RWPE2 (cell line): Measurements from ENCODE around the gene TPSB2.
A peak's percentile ranks its signal among the peaks of the same experiment; 100 is the strongest.

Experiments used
- ATAC-seq: fragments of 200-7000 bp; cut with Tn5 transposase; 3 replicates; pipeline ENCODE4 v1.9.1; 2021; ENCODE audit warnings: low read depth
- DNase-seq: peaks from one replicate; pipeline ENCODE4 v3.0.0-alpha.2; 2020; ENCODE audit warnings: low spot score
- H3K27ac ChIP-seq: fragments of 450-650 bp; 2 replicates; pipeline ENCODE4 v1.5.1; 2017; ENCODE audit warnings: mild to moderate bottlenecking; ENCODE audit not compliant: poor library complexity, severe bottlenecking
- H3K27me3 ChIP-seq: fragments of 250-450 bp; sonication (Bioruptor Pico); 2 replicates; pipeline ENCODE4 v1.5.1; 2021; ENCODE audit warnings: mild to moderate bottlenecking, moderate library complexity; ENCODE audit not compliant: insufficient read depth, poor library complexity, severe bottlenecking
- H3K36me3 ChIP-seq: fragments of 250-450 bp; sonication (Bioruptor Pico); 2 replicates; pipeline ENCODE4 v1.5.1; 2020; ENCODE audit warnings: low read depth, mild to moderate bottlenecking, moderate library complexity
- H3K4me1 ChIP-seq: fragments of 250-450 bp; sonication (Bioruptor Pico); 2 replicates; pipeline ENCODE4 v1.5.1; 2021; ENCODE audit warnings: mild to moderate bottlenecking, moderate library complexity; ENCODE audit not compliant: insufficient read depth, poor library complexity, severe bottlenecking
- H3K4me3 ChIP-seq: fragments of 250-450 bp; sonication (Bioruptor Pico); 2 replicates; pipeline ENCODE4 v1.5.1; 2021; ENCODE audit warnings: mild to moderate bottlenecking, moderate library complexity; ENCODE audit not compliant: severe bottlenecking
- H3K9me3 ChIP-seq: fragments of 250-450 bp; sonication (Bioruptor Pico); 2 replicates; pipeline ENCODE4 v1.5.1; 2021; ENCODE audit warnings: mild to moderate bottlenecking, moderate library complexity; ENCODE audit not compliant: severe bottlenecking
- TF ChIP-seq, protein P1 (sequence below): fragments of 450-650 bp; IDR thresholded peaks from one replicate; pipeline ENCODE4 v1.5.1; 2017; ENCODE audit warnings: mild to moderate bottlenecking, moderate library complexity; ENCODE audit not compliant: poor library complexity, severe bottlenecking

Gene TPSB2

DNA sequence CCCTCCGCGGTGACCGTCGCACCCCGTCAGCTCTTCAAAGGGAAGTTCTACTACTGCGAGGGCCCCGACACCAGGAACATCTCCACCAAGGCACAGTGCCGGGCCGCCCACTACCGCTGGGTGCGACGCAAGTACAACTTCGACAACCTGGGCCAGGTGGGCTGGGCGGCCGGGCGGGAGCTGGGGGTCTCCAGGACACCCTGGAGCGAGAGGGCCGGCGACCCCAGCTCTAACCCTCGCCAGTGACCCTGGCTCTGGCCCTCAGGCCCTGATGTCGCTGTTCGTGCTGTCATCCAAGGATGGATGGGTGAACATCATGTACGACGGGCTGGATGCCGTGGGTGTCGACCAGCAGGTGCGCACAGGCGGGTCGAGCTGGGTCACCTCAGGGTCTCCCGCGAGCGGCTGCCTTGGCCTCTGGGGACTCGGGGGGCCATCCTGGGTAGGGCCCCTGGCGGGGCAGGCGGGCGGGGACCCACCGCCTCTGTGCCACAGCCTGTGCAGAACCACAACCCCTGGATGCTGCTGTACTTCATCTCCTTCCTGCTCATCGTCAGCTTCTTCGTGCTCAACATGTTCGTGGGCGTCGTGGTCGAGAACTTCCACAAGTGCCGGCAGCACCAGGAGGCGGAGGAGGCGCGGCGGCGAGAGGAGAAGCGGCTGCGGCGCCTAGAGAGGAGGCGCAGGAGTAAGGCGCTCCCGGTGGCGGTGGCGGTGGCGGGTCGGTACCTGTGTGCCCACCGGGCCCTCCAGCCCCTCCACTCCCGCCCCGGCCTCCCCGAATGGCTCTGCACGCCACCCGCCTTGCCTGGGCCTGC, 18.3 kb downstream of the TPSB2 start:
- no peaks in the 10 kb centered on the region for H3K9me3 ChIP-seq
- no peak overlapping the region for H3K4me3 ChIP-seq
- H3K27me3 ChIP-seq, result no peaks in the 10 kb centered on the region
- no peaks in the 10 kb centered on the region for H3K4me1 ChIP-seq
- no peaks in the 10 kb centered on the region for H3K36me3 ChIP-seq
- no peak for ATAC-seq
- no peak for DNase-seq
- TF ChIP-seq, protein P1, sequence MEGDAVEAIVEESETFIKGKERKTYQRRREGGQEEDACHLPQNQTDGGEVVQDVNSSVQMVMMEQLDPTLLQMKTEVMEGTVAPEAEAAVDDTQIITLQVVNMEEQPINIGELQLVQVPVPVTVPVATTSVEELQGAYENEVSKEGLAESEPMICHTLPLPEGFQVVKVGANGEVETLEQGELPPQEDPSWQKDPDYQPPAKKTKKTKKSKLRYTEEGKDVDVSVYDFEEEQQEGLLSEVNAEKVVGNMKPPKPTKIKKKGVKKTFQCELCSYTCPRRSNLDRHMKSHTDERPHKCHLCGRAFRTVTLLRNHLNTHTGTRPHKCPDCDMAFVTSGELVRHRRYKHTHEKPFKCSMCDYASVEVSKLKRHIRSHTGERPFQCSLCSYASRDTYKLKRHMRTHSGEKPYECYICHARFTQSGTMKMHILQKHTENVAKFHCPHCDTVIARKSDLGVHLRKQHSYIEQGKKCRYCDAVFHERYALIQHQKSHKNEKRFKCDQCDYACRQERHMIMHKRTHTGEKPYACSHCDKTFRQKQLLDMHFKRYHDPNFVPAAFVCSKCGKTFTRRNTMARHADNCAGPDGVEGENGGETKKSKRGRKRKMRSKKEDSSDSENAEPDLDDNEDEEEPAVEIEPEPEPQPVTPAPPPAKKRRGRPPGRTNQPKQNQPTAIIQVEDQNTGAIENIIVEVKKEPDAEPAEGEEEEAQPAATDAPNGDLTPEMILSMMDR, result no peak
- no peak overlapping the region for H3K27ac ChIP-seq

DNA sequence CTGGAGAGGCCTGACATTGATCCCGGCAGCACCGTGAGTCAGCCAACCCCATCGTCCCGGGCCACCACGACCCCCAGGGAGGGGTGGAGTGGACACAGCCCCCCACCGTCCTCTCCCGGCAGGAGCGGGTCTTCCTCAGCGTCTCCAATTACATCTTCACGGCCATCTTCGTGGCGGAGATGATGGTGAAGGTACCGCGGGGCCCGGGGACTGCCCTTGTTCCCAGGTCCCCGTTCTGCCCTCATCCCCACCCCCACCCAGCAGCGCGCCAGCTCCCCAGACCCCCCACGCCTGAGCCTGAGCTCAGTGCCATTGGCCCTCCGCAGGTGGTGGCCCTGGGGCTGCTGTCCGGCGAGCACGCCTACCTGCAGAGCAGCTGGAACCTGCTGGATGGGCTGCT, 19.5 kb downstream of the TPSB2 start:
- no peaks in the 10 kb centered on the region for H3K27me3 ChIP-seq
- ATAC-seq (no peak), DNase-seq (no peak)
- H3K27ac ChIP-seq, result no peak overlapping the region
- no peaks in the 10 kb centered on the region for H3K9me3 ChIP-seq
- no peaks in the 10 kb centered on the region for H3K36me3 ChIP-seq
- TF ChIP-seq, protein P1, result no peak
- H3K4me1 ChIP-seq, result no peaks in the 10 kb centered on the region
- H3K4me3 ChIP-seq, result no peak overlapping the region

DNA sequence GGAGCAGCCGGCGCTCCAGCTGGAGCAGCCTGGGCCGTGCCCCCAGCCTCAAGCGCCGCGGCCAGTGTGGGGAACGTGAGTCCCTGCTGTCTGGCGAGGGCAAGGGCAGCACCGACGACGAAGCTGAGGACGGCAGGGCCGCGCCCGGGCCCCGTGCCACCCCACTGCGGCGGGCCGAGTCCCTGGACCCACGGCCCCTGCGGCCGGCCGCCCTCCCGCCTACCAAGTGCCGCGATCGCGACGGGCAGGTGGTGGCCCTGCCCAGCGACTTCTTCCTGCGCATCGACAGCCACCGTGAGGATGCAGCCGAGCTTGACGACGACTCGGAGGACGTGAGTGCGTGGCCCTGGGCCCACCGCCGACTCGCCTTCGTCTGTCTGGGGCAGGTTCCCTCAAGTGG, 20.9 kb downstream of the TPSB2 start:
- Histone ChIP-seq H3K9me3 (no peaks in the 10 kb centered on the region), H3K27me3 (no peaks in the 10 kb centered on the region), H3K4me1 (no peaks in the 10 kb centered on the region), H3K27ac (no peak overlapping the region), H3K4me3 (no peak overlapping the region), H3K36me3 (no peaks in the 10 kb centered on the region)
- TF ChIP-seq, protein P1, result no peak
- ATAC-seq (no peak), DNase-seq (no peak)

- ATAC-seq, result peak; percentile 19; the same call in 1 of the 3 replicates
- no peak for DNase-seq
- no peaks in the 10 kb centered on the region for H3K4me1 ChIP-seq
- no peak overlapping the region for H3K4me3 ChIP-seq
- TF ChIP-seq, protein P1, result no peak
- no peaks in the 10 kb centered on the region for H3K27me3 ChIP-seq
- H3K27ac ChIP-seq, result no peak overlapping the region
- no peaks in the 10 kb centered on the region for H3K9me3 ChIP-seq
- no peaks in the 10 kb centered on the region for H3K36me3 ChIP-seq
Measured at GRCh38 chr16:1208239-1208830, 21.6 kb downstream of the TPSB2 start.

- ATAC-seq, result no peak
- DNase-seq, result no peak
- TF ChIP-seq, protein P1, result no peak
- Histone ChIP-seq H3K36me3 (no peaks in the 10 kb centered on the region), H3K27ac (no peak overlapping the region), H3K4me3 (no peak overlapping the region), H3K27me3 (no peaks in the 10 kb centered on the region), H3K9me3 (no peaks in the 10 kb centered on the region), H3K4me1 (no peaks in the 10 kb centered on the region)
Measured at GRCh38 chr16:1206786-1207185, 23.2 kb downstream of the TPSB2 start.
